ENCODE measurements around the gene NUP205.
A peak's percentile ranks its signal among the peaks of the same experiment; 100 is the strongest.

Gene NUP205, protein sequence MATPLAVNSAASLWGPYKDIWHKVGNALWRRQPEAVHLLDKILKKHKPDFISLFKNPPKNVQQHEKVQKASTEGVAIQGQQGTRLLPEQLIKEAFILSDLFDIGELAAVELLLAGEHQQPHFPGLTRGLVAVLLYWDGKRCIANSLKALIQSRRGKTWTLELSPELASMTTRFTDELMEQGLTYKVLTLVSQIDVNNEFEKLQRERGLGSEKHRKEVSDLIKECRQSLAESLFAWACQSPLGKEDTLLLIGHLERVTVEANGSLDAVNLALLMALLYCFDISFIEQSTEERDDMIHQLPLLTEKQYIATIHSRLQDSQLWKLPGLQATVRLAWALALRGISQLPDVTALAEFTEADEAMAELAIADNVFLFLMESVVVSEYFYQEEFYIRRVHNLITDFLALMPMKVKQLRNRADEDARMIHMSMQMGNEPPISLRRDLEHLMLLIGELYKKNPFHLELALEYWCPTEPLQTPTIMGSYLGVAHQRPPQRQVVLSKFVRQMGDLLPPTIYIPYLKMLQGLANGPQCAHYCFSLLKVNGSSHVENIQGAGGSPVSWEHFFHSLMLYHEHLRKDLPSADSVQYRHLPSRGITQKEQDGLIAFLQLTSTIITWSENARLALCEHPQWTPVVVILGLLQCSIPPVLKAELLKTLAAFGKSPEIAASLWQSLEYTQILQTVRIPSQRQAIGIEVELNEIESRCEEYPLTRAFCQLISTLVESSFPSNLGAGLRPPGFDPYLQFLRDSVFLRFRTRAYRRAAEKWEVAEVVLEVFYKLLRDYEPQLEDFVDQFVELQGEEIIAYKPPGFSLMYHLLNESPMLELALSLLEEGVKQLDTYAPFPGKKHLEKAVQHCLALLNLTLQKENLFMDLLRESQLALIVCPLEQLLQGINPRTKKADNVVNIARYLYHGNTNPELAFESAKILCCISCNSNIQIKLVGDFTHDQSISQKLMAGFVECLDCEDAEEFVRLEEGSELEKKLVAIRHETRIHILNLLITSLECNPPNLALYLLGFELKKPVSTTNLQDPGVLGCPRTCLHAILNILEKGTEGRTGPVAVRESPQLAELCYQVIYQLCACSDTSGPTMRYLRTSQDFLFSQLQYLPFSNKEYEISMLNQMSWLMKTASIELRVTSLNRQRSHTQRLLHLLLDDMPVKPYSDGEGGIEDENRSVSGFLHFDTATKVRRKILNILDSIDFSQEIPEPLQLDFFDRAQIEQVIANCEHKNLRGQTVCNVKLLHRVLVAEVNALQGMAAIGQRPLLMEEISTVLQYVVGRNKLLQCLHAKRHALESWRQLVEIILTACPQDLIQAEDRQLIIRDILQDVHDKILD (N-terminal part only)

DNA sequence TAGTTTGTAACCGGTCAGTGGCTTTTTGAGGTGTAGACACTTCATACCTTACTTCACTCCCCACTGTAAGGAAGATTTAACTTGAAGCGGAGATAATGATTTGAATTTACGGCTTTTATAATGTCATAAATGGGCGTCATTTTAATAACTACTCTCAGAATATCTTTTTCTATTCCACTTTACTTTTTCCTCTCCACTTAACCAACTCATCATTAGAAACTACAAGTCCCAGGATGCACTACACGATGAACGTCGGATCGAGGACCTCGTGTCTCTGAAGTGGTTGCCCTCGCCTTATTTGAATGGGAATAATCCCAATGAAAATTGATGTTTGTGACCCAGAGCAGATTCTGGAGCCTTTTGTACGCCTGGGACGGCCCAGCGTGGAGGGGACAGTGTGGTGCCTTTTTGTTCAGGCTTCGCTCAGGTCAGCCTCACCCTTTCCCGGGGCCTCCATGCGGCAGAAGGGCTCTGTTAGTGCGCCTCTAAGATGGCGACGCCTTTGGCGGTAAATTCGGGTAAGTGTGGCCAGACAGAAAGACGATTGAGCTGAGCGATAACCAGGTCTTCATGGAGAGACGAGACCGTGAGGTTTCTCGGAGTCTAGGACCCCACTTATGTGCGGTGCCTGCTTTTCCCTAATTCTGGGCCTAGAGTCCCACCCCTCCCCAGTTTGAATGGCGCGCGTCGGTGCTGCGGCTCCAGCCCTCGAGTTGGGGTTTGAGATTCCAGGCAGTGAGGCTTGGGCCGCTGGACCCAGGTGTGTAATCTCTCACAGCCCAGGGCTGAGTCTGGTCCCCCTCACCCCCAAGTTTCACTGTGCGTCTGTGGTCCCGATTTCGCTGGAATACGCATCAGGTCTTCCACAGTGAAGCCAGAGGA is at the start of gene NUP205:
Gene NUP205 (plus strand): TSS at position 463 of the 882 bp plus-strand sequence. CDS start 28 bp downstream, at position 491.
- peak; percentile 69 for DNase-seq

DNA sequence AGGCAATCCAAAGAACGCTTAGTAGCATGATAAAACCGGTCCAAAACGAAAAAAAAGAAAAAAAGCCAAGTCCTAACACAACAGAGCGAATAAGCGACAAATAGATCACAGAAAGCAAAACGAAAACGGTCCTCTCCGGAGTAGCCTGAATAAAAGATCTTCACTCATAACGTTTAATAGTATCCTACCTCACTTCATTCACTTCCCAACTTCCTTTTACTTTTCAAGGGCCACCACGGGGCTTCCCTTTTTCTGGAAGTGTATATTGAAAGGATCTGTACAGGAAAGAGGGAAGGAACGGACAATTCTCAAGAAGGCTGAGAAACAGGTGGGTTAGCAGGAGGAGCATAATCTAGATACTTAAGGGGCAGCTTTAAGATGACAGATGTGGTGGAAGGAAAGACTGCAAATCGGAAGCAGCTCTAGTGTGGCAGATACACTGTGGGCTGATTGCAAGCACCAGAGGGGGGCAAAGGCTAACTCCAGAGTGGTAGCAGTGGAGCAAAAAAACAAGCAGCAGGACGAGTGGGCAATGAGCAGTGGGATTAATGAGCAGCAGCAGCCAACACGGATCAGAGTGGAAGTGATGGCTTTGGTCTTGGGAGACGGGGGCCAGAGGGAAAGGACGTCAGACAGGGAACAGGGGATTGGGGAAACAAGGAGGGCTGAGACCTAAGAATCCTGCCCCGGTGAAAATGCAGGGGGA is 48.7 kb upstream of the NUP205 start:
- no peak for DNase-seq

- no peak for DNase-seq
Measured at GRCh38 chr7:135509589-135509838, 48.2 kb upstream of the NUP205 start.

DNA sequence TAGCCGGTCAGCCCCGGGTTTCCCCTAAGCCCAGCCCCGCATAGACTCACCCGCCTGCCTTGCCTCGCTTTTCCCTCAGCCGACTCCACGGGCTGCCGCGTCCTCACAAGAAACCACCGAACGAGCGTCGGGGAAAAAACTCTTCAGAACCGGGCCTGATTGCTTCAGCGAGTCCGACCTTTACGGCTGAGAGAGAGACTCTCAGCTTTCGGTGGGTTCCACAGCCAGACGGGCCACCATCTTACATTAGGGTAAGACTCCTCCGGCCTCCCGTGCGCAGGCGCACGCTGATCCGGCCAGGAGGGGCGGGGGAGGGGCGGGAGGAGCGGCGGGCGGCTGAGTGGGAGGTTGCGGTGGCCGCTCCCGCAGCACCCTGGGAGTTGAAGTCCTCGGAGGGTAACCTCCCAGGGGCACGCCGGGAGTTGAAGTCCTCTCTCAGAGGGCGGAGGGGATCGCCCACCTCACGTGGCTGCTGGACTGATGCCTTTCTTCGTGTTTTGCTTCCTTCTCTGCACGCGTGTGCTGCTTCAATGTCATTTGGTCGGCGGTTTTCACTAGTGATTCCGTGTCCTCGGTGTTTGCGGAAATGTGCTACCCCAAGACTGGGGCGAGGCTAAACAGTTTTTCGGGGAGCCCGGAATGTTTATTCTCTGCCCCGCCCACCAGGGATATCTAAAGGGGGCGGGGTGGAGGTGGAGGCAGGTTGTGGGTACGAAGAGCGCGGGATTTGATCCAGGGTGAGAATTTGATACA is 47.7 kb upstream of the NUP205 start, which contains the start of gene CNOT4:
Gene CNOT4 (minus strand): TSS at position 264 of the 753 bp plus-strand sequence. CDS start 71,771 bp downstream, outside the sequence.
- DNase-seq = peak; percentile 95

- DNase-seq = no peak
Measured at GRCh38 chr7:135510592-135511183, 47.0 kb upstream of the NUP205 start.

GRCh38 chr7:135512135-135512887 is 45.4 kb upstream of the NUP205 start:
- DNase-seq = peak; percentile 25

GRCh38 chr7:135514856-135515255 is 42.9 kb upstream of the NUP205 start:
- DNase-seq = no peak

- no peak for DNase-seq
Measured at GRCh38 chr7:135517060-135517459, 40.7 kb upstream of the NUP205 start.

GRCh38 chr7:135518748-135519147 is 39.0 kb upstream of the NUP205 start:
- no peak for DNase-seq

GRCh38 chr7:135519233-135519688 is 38.5 kb upstream of the NUP205 start:
- no peak for DNase-seq

DNA sequence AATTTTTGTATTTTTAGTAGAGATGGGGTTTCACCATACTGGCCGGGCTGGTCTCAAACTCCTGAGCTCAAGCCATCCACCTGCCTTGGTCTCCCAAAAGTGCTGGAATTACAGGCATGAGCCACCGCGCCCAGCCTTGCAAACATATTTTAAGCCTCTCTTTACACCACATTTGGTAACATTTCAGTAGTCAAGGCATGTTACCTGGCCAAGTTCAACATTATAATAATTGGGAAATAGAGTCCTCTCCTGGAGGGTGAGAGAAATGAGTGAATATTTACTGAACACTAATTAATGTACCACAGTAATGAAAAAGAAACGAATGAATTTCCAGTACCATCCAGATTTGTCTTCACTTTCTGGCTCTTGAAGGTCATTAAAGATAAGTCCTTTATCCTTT is 37.8 kb upstream of the NUP205 start:
- DNase-seq = no peak

DNA sequence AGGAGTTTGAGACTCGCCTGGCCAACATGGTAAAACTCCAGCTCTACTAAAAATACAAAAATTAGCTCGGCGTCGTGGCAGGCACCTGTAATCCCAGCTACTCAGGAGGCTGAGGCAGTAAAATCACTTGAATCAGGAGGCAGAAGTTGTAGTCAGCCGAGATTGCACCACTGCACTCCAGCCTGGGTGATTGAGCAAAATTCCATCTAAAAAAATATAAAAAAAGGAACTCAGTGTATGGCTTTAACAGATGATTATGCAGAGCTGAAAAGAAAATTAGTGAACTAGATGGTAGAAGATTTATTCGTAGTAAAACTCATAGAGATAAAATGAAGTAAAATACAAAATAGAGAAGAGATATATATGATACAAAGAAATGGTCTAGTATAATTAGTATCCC is 35.2 kb upstream of the NUP205 start:
- no peak for DNase-seq

GRCh38 chr7:135523146-135523545 is 34.6 kb upstream of the NUP205 start:
- DNase-seq = no peak

GRCh38 chr7:135525426-135525825 is 32.3 kb upstream of the NUP205 start:
- DNase-seq = no peak

DNA sequence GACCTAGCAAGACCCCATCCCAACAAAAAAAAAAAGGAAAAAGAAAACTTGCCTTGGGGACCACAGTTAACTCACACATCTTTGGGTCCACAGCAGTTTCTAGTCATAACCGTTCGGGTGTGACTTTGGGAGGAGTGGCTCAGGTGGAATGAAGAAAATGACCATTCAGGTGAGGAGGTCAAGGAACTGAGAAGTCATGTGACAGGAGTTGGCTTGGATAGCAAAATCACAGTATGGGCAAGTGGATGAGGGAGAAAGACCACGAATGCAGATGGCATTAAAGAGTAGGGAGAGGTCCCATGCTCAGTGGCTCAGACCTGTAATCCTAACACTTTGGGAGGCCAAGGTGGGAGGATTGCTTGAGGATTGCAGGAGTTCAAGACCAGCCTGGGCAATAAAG is 30.7 kb upstream of the NUP205 start:
- DNase-seq = no peak

DNA sequence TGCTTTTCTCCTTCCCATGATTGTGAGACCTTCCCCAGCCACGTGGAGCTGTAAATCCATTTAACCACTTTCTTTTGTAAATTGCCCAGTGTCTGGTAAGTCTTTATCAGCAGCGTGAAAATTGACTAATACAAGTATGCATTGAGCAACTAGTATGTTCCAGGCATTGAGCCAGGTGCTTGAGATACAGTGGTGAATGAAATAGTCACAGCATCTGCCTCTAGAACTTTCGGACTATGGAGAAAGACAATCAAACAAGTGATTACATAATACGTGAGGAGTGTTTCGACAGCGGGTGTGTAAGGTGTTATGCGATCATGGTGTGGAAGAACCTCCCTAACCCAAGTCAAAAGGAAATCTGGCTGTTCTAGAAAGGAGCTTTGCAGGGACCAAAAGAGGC is 21.6 kb upstream of the NUP205 start:
- DNase-seq = no peak

DNA sequence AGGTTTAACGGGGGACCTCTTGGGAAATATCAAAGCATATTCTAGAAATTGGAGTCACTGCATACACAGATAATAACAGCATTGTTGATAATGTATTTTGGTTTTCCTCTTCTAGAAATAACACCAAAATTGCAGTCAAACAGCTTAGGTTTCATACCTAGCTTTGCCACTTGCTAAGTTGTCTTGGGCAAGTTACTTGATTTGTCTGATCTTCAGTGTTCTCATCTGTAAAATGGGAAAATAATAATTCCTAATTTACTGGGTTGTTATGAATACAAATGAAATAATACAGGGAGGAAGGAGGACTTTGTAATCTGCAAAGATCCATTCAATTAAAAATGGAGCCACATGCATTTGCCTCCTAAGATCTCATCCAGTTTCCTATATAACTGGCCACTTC is 20.3 kb upstream of the NUP205 start:
- no peak for DNase-seq

- DNase-seq = no peak
Measured at GRCh38 chr7:135537905-135538304, 19.8 kb upstream of the NUP205 start.

DNA sequence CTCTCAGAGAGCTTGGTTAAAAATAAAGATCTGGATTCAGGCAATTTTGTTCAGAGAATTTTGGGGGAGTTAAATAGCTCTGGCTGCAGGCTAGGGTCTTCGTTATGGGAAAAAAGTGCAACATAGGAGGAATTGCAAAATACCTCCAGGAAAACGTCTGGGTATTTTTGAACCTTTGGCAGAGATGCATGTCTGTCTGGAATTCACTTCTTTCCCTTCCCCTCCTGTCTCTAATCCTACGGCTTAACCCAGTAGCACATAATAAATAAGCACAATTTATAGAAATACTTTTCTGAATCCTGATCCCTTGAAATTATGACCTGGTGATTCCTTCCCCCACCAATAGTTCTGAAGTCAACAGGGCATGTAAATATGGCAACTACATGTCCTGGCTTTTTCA is 19.3 kb upstream of the NUP205 start:
- DNase-seq = no peak
